GM19324 (cell line): ENCODE results near the gene SLC6A17.

Experiments used
- ATAC-seq: cut with Tn5 transposase; IDR thresholded peaks from one replicate; pipeline ENCODE4 v1.9.1; 2021; ENCODE audit warnings: mild to moderate bottlenecking, moderate library complexity; ENCODE audit not compliant: unreplicated experiment, low FRiP score

Gene SLC6A17

GRCh38 chr1:110150330-110151174 is at the start of gene SLC6A17:
TSS of gene SLC6A17 (plus strand) at chr1:110150494. CDS start at chr1:110166930, 16,436 bp downstream.
- no peak for ATAC-seq

GRCh38 chr1:110102081-110102480 is 48.2 kb upstream of the SLC6A17 start:
- ATAC-seq: no peak

- ATAC-seq: no peak
Measured at GRCh38 chr1:110106013-110106941, 44.0 kb upstream of the SLC6A17 start.

GRCh38 chr1:110107867-110108469 is 42.3 kb upstream of the SLC6A17 start:
- ATAC-seq: no peak

- no peak for ATAC-seq
Measured at GRCh38 chr1:110111081-110111480, 39.2 kb upstream of the SLC6A17 start.

GRCh38 chr1:110112143-110112542 is 38.2 kb upstream of the SLC6A17 start, which contains the start of gene UBL4B:
TSS of gene UBL4B (plus strand) at chr1:110112443. CDS start at chr1:110112535, 92 bp downstream.
- ATAC-seq: no peak

DNA sequence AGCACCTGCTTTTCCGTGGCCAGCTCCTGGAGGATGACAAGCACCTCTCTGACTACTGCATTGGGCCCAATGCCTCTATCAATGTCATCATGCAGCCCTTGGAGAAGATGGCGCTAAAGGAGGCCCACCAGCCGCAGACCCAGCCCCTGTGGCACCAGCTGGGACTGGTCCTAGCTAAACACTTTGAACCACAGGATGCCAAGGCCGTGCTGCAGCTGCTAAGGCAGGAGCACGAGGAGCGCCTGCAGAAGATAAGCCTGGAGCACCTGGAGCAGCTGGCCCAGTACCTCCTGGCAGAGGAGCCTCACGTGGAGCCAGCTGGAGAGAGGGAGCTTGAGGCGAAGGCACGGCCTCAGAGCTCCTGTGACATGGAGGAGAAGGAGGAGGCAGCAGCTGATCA is 37.6 kb upstream of the SLC6A17 start:
- no peak for ATAC-seq

- ATAC-seq: no peak
Measured at GRCh38 chr1:110113551-110113950, 36.7 kb upstream of the SLC6A17 start.

DNA sequence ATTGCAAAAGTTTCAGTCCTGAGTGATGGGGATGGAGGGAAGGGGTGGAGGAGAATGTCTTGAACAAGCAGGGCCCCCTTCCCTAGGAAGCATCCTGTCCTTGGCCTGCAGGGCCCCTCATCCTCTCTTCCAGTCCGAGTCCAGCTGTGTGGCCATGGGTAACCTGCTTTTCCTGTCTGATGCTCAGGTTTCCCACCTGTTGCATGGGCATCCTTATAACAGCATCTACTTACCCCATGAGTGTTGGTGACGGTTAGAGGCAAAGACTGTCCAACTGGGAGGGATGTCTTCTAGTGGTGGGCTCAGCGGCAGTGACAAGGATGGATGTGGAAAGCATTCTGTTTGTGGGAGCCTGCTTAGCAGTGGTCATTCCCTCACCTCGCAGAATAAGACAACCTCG is 36.1 kb upstream of the SLC6A17 start:
- no peak for ATAC-seq

GRCh38 chr1:110114784-110115183 is 35.5 kb upstream of the SLC6A17 start:
- no peak for ATAC-seq

GRCh38 chr1:110118636-110119396 is 31.5 kb upstream of the SLC6A17 start:
- no peak for ATAC-seq

DNA sequence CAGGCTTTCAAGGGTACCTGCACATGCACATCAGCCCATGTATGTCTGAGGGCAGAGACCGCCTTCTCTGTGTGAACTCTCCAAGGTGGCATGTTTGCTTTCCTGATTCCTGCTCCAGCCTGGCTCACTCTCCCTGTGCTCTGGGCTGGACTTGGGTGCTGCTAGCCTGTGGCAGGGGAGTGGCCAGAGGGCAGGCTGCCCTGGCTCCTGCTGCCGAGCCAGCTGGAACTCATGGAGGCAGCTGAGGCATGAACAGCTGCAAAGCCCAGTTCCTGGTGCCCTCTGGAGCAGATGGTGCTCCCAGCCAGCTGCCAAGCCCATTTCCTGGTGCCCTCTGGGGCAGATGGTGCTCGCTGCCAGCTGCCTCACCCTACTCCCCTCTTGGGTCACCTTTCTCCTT is 30.5 kb upstream of the SLC6A17 start:
- no peak for ATAC-seq

- no peak for ATAC-seq
Measured at GRCh38 chr1:110120960-110121561, 29.2 kb upstream of the SLC6A17 start.

GRCh38 chr1:110123224-110123623 is 27.1 kb upstream of the SLC6A17 start:
- no peak for ATAC-seq

DNA sequence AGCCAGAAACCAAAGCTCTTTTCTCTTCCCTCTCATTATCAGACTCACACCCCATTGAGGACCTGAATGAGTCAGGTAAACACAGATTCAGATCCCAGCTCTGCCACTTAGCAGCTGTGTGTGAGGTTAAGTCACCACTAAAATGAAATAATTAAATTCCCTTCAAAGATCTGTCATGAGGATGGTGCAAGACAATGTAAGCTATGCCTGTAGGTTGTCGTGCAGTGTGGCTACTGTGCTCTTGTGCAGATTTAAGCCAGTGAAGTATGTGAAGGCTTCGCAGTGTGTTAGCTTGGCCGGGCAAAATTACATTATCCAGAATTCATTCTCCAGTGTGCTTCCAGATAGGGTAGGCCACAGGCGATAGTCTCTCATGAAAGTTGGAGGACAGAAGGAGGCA is 24.5 kb upstream of the SLC6A17 start:
- ATAC-seq: no peak

GRCh38 chr1:110130113-110130591 is 20.1 kb upstream of the SLC6A17 start:
- no peak for ATAC-seq

- no peak for ATAC-seq
Measured at GRCh38 chr1:110130989-110131388, 19.3 kb upstream of the SLC6A17 start.

DNA sequence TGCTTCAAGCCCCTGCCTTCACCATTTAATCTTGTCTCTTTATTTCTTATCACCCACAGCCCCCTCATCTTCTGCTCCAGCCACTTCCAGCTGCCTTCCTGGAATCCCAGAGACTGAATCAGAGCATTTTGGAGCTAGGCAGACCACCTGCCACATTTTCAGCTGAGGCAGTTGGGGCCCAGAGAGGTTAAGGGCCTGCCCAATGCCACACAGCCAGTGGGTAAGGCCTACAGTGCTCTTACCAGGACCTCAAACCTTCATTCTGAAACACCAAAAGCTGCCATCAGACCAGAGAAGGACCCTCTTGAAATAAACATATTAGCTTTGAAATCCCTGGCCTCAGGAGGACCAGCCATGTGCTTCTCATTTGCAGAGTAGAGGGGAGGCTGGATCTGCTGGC is 17.6 kb upstream of the SLC6A17 start:
- no peak for ATAC-seq

DNA sequence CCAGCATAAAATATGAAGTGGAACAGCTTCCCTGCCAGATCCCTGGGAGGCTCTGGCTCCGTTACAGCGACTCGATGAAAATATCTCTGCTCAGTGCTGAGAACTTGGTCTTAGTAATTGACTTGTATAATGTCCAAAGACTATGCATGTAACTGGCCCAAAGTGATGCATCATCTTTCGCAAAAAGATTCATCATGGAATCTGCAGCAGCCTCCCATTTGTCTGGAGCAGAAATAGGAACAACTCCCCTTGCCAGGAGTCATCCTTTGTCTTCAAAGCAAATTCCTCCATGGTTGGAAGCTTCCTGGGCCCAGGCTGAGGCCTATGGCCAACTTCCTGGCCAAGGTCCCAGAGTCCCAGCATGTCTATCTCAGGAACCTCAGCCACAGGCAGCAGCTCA is 16.9 kb upstream of the SLC6A17 start:
- ATAC-seq: no peak
